ENCODE data around the gene RNF213.

RNF213 gene

DNA sequence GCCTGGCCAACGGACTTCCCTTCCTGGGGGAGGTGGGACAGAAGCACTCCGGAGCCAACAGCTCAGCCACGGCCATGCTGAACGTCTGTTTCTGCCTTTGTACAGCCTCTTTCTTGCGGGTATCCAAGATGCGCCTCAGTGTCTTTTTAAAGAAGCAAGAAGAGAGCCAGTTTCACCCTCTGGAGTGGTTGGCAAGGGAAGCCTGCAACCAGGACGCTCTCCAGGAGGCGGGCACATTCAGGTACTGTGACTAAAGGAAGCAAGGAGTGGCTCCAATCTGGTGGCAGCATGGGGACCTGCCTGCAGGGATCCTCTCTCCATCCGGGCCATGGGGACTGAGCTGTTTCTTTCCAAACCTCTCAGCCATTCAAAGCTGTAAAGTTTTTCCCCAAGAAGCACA, 93.7 kb downstream of the RNF213 start:
- no peak for DNase-seq

- no peak for DNase-seq
These were observed 95.7 kb downstream of the RNF213 start for GRCh38 chr17:80356231-80356856.

- DNase-seq = no peak
These were observed 97.5 kb downstream of the RNF213 start for GRCh38 chr17:80358131-80358530.

DNA sequence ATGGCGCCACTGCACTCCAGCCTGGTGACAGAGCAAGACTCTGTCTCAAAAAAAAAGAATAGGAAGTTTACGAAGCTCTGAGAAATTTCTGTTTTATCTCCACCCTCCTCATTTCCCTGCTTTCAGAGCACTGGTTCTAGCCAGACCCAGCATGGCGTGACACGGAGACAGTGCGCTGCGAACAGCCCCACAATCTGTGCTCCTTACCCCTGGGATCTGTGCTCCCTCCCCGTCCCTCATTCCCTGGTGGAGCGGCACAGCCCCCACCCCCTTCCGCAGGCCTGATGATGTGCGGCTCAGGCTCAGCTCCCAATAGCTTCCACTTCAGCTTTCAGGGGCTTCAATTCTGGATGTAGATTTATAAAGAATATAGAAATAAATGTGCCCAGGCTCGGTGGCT, 98.2 kb downstream of the RNF213 start:
- DNase-seq = no peak

DNA sequence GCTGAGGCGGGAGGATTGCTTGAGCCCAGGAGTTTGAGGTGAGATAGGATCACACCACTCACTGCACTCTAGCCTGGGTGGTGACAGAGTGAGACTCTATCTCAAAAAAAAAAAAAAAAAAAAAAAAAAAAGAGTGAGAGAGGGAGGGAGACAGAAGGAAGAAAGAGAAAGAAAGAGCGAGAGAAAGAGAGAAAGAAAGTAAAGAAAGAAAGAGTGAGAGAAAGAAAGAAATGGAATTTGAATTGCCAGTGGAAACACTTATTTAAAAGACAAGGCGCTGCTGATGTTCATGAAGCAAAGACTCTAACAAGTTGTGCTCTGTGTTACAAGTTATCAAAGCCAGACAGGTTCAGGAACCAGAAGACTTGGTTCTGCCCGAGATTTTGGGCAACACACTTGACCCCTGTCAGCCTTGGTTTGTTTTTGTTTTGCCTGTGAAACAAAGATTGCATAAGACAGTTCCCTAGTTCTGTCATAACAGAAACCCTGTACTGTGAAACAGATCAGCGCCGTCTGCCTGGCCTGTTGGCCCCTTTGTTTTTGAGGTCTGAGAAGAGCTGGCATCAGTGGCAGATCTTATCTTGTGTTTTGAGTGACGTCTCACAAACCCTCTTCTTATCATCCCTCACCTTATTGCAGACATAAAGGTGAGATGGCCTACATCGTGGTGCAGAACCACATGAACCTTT, 98.9 kb downstream of the RNF213 start:
- DNase-seq = no peak

DNA sequence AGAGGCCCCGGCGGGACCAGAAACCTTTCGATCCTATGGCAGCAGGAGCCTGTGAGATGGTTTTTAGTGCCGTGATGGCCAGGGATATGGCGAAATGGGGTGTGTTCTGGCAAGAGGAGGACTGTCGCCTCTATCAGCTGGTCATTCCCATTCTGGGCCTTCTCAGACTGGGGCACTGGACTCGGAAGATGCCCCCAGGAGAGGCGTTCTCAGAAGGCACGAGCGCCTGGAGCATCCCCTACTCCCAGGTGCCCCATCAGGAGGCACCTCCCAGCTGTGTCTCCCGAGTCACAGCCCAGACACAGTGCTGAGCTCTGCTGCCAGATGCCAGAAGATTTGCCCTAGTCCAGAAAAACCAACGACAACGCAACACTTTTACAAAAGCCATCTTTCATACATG, 99.7 kb downstream of the RNF213 start:
- no peak for DNase-seq

- no peak for DNase-seq
These were observed 101.0 kb downstream of the RNF213 start for GRCh38 chr17:80361495-80362220.

DNA sequence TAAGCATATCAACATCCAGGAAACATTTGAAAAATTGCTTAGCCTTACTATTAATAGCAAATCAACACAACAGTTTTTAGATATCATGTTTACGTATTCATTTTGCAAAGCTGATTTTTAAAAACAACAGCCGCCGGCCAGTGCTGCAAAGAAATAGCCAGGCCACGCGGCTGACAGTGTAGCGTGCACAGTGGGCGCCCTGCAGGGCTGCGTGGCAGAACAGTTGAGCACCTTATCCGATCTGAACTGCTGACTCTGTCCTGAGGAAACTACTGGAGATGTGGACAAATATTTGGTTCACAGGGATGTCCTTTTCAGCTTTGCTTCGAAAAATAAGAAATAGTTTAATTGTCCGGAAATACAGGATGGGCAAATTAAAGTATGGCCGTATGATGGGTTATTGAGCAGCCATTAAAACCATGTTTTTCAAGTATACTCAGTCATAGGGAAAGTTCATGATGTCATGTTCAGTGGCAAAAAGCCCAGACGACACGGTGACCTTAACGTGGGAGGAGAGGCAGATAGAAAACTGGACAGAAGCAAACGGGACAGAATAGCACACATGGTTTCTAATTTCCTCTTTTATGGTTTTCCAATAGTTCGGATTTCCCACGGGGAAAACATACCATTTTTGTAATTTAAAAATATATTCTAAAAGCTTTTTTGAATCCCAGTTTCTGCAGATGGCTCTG, 101.9 kb downstream of the RNF213 start:
- DNase-seq = no peak

GRCh38 chr17:80363120-80363515, 102.5 kb downstream of the RNF213 start:
- no peak for DNase-seq

DNA sequence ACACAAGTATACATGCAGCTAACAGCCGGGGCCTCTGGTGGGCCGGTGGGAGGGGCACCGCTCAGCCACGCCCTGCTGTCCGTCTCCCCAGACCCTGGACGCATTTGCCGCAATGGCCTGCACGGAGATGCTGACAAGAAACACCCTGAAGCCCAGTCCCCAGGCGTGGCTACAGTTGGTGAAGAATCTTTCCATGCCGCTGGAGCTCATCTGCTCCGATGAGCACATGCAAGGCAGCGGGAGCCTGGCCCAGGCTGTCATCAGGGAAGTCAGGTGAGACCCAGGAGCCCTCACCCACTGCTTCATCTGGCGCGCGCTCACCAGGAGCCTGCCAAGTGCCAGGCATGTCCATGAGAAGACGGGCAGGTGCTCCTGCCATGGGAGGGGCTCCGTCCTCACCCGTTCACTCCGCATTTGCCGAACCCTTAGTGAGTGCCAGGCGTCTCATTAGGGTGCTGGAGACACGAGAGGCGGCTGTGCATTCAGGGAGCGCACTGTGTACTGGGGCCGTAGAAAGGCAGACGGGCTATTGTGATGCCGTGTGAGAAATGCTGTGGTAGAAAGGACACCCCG, 103.0 kb downstream of the RNF213 start:
- DNase-seq = no peak

DNA sequence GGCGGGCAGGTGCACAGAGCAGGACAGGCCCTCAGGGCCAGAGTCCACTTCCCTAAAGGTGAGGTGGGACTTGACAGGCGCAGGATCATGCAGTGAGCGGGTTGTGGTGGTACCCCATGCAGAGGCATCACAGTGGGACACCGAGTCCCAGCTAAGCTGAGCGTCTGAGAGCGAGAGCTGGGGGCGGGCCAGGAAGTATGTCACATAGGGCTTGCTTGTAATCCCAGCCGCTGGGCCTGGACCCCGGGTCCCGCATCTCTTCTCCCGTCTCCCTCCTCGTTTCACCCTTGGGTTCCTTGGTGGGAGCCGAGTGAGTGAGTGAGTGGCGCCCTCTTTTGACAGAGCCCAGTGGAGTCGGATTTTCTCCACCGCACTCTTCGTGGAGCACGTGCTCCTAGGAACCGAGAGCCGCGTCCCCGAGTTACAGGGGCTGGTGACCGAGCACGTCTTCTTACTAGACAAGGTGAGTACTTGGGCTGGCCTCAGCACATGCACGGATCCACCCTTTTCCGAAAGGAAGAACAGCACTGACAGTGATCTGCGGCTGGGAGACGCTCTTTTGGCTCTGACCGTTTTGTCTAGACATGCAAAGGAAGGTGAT, 103.5 kb downstream of the RNF213 start:
- DNase-seq = no peak

DNA sequence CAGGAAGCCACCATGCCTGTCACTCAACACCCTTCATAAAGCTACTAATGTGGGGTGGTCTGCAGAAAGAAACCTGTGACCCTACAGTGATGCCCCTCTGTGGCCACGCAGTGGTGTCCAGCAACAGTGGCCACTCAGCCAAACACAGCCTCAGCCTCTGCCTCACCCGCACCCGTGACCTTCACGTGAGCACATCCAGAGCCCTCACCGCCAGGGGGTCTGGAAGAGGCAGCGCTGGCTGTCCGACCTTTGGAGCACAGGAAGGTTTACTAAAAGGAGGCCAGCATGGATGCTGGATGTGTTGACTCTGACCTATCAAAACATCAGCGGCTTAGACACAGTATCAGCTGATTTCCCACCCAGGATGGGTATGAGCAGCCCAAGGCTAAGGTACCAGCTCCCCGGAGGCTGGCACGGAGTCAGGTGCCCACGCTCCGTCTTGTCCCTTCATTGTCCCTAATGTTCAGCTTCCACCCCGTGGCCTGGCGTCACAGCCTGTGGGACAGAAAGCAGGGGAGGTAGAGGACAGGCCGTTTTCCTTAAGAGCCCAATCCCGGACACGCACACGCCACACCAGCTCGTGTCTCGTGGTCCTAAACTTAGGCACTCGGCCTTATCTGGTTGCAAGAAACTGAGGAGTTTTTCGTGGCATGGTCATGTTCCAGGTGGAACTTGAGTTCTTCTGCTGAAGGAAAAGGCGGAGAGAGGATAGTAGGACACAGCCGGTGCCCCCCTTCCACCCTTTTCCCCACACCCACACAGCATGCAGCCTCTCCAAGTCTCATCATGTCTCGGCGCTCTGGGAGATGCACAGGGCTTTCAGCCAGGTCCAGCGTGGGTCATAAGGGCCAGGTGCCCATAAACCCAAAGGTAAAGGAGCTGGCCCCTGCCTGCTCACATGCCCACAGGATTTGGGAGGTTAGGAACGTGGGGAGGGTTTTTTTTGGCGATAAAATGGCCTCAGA, 104.6 kb downstream of the RNF213 start:
- DNase-seq = no peak

GRCh38 chr17:80365983-80366382, 105.3 kb downstream of the RNF213 start:
- DNase-seq = no peak

GRCh38 chr17:80367503-80367902, 106.9 kb downstream of the RNF213 start:
- DNase-seq = no peak

GRCh38 chr17:80371196-80371595, 110.5 kb downstream of the RNF213 start:
- DNase-seq = no peak

DNA sequence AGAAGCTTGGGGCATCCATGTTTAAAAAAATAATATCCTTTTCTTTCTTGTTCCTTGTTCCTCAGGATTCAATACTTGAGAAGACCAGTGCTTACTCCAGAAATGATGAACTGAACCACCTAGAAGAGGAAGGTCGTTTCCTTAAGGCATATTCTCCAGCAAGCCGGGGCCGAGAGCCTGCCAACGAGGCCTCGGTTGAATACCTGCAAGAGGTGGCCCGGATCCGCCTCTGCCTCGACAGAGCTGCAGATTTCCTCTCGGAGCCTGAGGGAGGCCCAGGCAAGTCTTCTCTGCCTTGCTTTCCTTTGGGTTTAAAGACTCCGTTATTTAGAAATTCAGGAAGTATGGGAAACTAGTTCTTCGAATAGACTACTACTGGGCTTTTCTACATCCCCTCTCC, 111.8 kb downstream of the RNF213 start:
- DNase-seq = no peak

DNA sequence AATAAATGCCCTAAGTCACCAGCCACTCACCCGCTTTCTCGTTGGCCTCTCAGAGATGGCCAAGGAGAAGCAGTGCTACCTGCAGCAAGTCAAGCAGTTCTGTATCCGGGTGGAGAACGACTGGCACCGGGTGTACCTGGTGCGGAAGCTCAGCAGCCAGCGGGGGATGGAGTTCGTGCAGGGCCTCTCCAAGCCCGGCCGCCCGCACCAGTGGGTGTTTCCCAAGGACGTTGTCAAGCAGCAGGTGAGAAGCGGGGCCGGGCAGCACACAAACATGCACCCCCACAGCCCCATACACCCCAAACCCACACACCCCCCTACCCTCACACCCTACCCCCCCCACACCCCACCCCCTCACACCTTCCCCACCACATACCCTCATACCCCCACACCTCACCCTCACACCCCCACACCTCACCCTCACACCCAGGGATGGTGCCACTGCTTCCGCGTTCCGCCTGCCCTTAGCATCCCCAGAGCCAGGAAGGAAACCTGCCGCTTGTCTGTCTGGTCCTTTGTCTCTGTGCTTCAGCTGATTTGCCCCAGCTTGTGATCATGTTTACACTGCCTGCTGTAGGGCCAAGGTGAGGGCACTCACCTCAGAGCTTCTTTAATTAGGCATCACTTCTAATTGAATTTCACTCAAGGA, 112.4 kb downstream of the RNF213 start:
- no peak for DNase-seq

DNA sequence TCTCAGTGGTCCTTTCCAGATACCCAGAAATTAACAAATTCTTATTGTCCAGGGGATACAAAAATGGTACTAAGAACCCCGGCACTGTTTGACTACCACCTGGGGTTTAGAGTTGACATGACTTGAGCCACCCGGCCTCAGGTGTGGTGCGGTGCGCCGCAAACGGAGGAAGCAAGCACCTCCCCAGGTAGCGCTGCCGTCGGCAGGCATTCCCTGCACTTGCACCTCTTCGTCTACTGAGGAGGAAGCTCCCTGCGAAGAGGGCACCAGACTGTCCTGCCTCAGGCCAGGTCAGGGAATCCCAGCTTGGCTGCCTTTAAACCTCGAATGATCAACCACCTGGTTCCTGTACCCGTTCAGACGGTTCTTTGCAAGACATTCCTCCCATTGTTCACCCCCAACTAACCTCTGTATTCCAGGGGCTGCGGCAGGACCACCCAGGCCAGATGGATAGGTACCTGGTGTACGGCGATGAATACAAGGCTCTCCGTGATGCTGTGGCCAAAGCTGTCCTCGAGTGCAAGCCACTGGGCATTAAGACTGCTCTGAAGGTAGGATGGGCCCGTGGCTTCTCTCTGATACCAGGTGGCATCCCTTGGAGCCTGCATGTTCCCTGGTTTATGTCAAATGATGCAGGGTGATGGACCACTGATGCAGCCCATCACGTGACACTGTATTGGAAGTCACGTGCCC, 113.5 kb downstream of the RNF213 start:
- DNase-seq = no peak

DNA sequence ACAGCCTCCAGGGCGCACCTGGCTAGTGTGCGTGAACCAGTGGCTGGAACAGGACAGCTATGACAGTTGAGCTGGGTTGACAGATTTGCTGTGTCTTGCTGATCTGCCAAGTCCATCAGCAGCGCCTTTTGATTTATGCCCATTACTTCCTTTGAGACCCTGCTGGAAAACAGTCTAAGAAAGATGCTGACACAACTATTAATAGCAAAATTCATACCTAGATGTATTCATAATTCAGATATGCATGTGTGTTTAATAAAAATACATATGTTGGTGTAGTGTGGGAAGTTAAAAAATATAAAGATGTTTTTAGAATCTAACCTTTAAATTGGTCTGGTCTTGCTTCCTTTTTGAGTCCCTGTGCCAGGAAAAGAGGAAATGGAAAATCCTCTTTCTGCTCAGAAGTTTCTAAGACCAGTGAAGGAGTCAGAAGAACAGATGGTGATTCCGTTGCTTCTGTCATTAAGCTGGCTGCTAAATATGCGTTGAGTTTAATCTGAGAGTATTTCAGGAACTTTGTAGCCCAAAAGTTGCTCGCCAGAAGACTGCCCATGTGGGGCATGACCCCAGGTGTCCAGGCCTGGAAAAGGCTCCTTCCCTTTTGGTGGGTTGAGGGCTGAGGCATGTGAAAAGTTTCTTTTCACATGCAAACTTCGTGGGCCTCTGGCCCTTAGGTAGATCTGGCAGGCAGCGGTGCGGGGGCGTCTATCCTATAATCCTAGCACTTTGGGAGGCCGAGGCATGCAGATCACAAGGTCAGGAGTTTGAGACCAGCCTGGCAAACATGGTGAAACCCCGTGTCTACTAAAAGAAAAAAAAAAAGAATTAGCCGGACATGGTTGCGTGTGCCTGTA, 114.3 kb downstream of the RNF213 start:
- DNase-seq = no peak

Data from NK-92 treated with Interleukin-12 subunit alpha and Interleukin-12 subunit beta, amount 100 ng/mL, for 24 hours (cell line).